ENCODE data around the gene FAM13A.

Gene FAM13A

GRCh38 chr4:88796545-88796944 lies 260.4 kb downstream of the FAM13A start:
- no peak overlapping the region for H3K27ac ChIP-seq
- H3K9me3 ChIP-seq, result no peaks in the 10 kb centered on the region
- TF ChIP-seq CTCF (IDR thresholded peaks at IDR 0.05), result no peak
- no peaks in the 10 kb centered on the region for H3K4me1 ChIP-seq (ENCODE audit: control insufficient read depth in 1 of 2, insufficient read depth in 1 of 2, low read depth in 1 of 2, low read length in 1 of 2)
- H3K4me3 ChIP-seq (ENCODE audit: low read depth in 1 of 2, low read length in 1 of 2), result no peak overlapping the region
- H3K36me3 ChIP-seq, result no peaks in the 10 kb centered on the region
- H3K27me3 ChIP-seq, result no peaks in the 10 kb centered on the region

- Histone ChIP-seq H3K9me3 (no peaks in the 10 kb centered on the region), H3K27ac (no peak overlapping the region), H3K27me3 (no peaks in the 10 kb centered on the region), H3K4me3 (ENCODE audit: low read depth in 1 of 2, low read length in 1 of 2) (no peak overlapping the region), H3K4me1 (ENCODE audit: control insufficient read depth in 1 of 2, insufficient read depth in 1 of 2, low read depth in 1 of 2, low read length in 1 of 2) (no peaks in the 10 kb centered on the region), H3K36me3 (no peaks in the 10 kb centered on the region)
- no peak for TF ChIP-seq CTCF (IDR thresholded peaks at IDR 0.05)
Observed at GRCh38 chr4:88794952-88795351, 262.0 kb downstream of the FAM13A start.

- no peaks in the 10 kb centered on the region for H3K9me3 ChIP-seq
- H3K4me3 ChIP-seq (ENCODE audit: low read depth in 1 of 2, low read length in 1 of 2), result no peak overlapping the region
- no peaks in the 10 kb centered on the region for H3K4me1 ChIP-seq (ENCODE audit: control insufficient read depth in 1 of 2, insufficient read depth in 1 of 2, low read depth in 1 of 2, low read length in 1 of 2)
- no peak for TF ChIP-seq CTCF (IDR thresholded peaks at IDR 0.05)
- no peaks in the 10 kb centered on the region for H3K36me3 ChIP-seq
- no peaks in the 10 kb centered on the region for H3K27me3 ChIP-seq
- H3K27ac ChIP-seq, result no peak overlapping the region
Observed at GRCh38 chr4:88794087-88794690, 262.8 kb downstream of the FAM13A start.

GRCh38 chr4:88793475-88793874 lies 263.5 kb downstream of the FAM13A start:
- Histone ChIP-seq H3K9me3 (no peaks in the 10 kb centered on the region), H3K36me3 (no peaks in the 10 kb centered on the region), H3K27ac (no peak overlapping the region), H3K4me1 (ENCODE audit: control insufficient read depth in 1 of 2, insufficient read depth in 1 of 2, low read depth in 1 of 2, low read length in 1 of 2) (no peaks in the 10 kb centered on the region), H3K27me3 (no peaks in the 10 kb centered on the region), H3K4me3 (ENCODE audit: low read depth in 1 of 2, low read length in 1 of 2) (no peak overlapping the region)
- TF ChIP-seq CTCF (IDR thresholded peaks at IDR 0.05), result no peak

- TF ChIP-seq CTCF (IDR thresholded peaks at IDR 0.05), result no peak
- H3K27ac ChIP-seq, result no peak overlapping the region
- H3K4me3 ChIP-seq (ENCODE audit: low read depth in 1 of 2, low read length in 1 of 2), result no peak overlapping the region
- no peaks in the 10 kb centered on the region for H3K36me3 ChIP-seq
- H3K9me3 ChIP-seq, result no peaks in the 10 kb centered on the region
- H3K4me1 ChIP-seq (ENCODE audit: control insufficient read depth in 1 of 2, insufficient read depth in 1 of 2, low read depth in 1 of 2, low read length in 1 of 2), result no peaks in the 10 kb centered on the region
- no peaks in the 10 kb centered on the region for H3K27me3 ChIP-seq
Observed at GRCh38 chr4:88792821-88793220, 264.2 kb downstream of the FAM13A start.

Data from neutrophil (primary cell).